WTC11 (cell line): ENCODE results near the gene PIP4K2A. TPM values are rescaled to one million over a fixed set of nuclear protein-coding genes. Genes with fewer than 3 reads are reported as not detected.

Source experiments
- total RNA-seq: library from RNA; stranded (reverse); gene quantifications from 3 replicates; pipeline ENCODE4 v1.2.3, GENCODE V29; 2021

Gene PIP4K2A
- total RNA-seq, 1 experiment from 2014 or later: 47.5 TPM

Other genes with a start within 250 kb of the PIP4K2A start
- 0.09 to 0.32 TPM (median 0.28 TPM) in 3 replicates for gene ARMC3, start 213.5 kb upstream of the PIP4K2A start, total RNA-seq